Activated T-helper 1 cell treated with Interleukin-2 at 50 U/mL for 16 hours (primary cell): Measurements from ENCODE around the gene RARB.

Experiments
- DNase-seq: peaks from one replicate; pipeline ENCODE4 v3.0.0-alpha.2; 2020; ENCODE audit warnings: low read depth

The RARB gene

DNA sequence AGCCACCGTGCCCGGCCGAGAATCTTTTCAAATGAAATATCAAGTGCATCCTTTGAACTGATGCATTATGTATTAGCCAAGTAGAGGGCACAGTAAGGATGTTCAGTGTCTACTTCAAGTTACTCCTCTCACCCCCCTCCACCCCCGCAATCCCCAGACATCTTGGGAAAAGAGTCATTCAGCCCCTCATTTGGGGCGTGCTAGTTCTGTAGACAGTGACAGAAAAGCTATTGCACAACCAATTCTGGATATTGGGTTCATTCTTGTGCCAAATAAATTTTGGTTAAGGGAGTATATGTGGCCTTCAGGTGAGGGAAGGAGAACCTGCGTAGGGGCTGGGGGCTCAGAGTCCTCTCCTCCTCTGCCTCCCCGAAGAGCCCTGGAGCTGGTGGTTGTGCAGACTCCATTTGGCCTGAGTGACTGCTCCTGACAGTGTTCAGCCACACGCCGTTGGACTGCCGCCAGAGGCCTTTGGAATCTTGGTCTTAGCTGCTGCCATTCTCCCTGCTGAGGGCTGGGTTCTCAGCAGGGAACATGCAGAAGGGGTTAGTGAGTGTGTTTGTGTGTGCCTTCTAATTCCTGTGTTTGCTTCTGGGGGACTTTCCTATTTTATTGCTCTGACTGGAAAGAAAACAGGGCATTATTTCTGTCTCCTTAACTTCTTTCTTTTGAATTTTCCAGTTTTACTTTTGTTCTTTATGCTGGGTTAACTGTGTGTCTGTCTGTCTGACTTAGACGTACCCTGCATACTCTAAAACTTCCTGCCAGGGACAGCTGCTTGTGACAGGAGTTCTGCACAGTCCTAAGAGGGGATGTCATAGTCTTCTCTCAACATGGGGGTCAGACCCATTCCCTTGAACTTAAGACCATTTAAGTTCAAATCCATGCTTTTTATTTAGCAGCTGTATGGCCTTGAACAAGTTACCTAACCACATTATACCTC lies 21.0 kb downstream of the RARB start:
- no peak for DNase-seq

DNA sequence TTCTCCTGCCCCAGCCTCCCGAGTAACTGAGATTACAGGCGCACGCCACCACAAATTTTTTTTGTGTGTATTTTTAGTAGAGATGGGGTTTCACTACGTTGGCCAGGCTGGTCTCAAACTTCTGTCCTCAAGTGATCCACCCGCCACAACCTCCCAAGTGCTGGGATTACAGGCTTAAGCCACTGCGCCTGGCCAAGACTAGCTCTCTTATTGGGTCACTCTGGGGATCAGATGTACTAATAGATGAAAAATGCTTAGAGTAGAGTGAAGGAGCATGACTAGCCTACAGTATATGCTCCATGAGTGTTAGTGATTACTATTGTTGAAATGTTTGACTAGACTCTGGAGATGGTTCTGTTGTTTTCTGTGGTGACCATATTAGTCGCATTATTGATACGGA lies 21.8 kb downstream of the RARB start:
- no peak for DNase-seq

DNA sequence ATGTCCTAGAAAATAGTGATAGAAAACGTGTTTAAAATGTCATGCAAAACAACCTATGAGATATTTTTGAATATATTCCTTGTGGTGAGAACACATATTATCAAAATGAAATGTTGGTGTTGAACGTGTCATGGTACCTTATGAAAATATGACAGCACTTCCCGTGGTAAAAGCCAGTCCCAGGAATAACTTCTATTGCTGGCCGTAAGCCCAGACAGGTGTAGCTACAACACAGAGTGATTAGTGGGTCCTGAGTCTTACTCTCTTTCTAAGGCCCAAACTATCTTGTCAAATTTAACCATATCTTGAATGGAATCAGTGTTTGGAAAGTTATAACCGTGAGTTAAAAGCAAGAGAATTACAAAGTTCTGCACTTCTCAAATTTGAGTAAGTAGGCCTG lies 24.1 kb downstream of the RARB start:
- DNase-seq, result no peak

DNA sequence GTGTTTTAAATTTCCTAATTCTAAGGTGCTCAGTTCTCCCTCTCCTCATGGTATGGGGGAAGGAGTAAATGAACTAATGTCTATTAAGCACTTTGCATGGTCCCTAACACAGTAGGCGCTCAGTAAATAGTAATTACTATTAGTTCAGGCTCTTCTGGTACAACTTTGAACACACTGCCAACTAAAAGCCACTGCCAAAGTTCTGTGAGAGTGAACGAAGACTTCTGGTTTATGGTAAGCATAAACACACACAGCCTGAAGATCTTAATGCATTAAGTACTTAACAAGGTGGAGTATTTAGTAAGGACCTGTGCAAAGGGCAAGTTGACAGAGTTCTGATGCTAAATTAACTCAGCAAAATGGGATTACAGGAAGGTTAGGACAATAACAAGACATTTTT lies 24.7 kb downstream of the RARB start:
- no peak for DNase-seq

DNA sequence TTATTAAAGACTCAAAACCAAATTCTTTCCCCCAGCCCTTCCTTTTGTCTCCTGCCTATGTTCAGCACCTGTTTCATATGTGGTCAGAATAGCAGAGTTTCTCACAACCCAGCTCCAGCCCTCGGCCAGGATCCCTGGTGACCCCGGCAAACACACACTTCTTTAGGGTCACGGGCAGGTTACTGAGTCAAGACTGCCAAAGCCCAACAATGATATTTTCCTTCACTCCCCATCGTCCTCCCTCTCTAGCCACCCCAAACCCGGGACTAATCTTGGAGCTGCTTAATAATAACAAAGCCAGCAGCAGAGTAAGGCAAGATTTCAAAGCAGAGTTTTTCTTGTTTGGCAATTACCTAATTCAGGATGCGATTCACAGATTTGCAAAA lies 25.5 kb downstream of the RARB start:
- no peak for DNase-seq

DNA sequence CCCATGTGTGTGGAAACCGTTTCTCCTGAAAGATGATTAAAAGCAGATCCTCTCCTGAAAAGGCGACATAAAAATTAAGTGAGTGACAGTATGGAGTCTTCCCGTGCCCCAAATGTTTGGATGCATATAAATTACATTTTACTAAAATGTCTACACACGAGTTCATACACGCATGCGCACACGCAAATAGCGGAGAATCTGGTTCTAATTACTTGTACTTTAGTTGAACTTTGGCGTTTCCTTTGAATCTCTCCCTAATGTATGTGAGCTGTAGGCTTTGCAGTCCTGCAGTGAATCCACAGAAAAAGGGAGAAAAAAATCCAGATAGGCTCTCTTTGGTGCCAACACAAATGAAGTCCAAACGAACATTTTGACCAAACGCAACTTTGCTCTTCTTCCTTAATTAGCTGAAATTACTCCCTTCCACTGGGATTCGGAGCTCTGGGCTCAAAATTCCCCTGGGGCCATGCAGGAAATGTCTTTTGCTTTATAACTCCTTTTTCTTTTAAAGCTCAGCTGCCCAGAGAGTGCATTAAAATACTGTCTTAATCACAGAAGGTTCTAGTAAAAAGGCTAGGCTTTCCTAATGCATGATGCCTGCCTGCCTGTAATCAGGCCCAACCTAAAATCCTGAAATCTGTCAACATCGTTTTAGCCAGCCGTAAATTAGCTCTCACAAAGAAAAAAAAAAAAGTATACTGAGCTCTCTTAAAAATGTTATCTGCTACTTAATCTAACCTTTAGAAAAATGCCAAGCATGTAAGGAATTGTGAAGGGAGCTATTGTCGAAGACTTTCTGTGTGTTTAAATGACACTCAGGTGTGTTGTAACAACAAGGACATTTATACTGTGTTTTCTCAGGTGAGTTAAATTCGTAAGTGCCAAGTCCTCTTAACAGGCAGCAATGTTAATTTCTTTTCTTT lies 26.2 kb downstream of the RARB start:
- DNase-seq, result no peak

DNA sequence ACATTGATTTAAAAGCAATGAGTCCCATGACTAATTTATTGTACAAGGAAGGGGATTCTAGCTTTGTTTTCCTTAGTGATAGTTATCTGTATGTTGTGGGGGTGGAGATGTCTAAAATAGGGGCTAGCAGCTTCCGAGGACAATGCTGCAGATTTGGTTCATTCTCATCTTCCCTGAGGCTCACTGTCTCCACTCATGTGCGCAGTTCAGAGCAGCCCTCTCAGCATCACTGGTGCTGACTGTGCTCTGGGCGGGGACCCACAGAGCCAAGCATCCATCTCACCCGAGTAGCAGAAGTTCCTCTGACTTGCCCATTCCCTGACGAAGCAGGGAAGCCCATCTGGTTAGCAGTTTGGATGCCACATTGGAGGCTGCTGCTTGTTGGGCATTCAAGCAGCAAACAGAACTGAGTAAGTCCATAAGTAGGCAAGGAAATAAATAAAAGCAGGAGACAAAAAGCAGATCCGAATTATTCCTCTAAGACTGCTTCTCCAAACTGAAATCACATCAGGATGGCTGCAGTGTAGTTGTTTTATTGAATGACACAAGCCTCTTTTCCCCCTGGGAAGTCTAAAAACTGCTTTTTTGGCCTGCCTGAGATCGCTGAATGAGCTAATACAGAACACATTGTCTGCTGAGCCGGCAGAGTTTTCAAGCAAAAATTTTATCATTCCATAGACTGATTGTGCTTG lies 27.5 kb downstream of the RARB start:
- DNase-seq, result no peak

DNA sequence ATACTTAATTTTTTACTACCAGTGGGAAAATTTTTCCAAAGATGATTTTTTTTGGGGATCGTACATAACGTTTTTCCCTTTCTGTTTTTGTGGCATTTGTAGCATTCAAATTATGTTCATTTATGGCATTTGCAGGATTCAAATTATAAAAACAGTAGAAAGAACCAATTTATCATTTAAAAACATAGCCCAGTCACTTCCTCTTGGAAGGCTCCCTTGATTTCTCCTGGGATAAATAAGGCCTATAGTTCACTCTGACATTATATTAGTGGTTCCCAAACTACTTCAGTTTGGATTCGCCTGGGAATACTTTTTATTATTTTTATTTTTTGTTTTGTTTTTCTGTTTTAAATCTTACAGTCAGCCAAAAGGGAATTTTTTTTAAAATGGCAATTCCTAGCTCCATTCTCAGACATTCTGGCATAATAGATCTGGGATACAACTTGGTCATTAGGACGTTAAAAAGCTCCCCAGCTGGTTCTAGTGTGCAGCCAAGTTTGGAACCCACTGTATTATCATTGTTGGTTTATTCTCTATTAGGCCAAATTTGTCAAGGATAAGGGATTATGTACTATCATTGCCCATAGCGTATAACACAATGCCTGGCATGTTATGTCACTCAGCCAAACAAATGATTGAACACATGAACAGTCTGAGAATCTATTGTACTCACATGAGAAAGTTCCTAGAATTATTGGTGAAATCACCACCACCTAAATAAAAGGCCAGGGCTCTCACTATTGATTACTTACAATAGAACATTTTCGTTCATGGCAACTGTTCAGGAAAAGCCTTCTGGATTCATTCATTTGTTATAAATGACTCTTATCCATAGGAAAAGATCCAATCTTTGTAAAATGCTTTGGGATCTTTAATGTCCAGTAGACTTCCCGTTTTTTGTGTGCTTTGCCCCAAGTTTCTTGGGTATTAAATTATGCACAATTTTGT lies 28.9 kb downstream of the RARB start:
- no peak for DNase-seq

DNA sequence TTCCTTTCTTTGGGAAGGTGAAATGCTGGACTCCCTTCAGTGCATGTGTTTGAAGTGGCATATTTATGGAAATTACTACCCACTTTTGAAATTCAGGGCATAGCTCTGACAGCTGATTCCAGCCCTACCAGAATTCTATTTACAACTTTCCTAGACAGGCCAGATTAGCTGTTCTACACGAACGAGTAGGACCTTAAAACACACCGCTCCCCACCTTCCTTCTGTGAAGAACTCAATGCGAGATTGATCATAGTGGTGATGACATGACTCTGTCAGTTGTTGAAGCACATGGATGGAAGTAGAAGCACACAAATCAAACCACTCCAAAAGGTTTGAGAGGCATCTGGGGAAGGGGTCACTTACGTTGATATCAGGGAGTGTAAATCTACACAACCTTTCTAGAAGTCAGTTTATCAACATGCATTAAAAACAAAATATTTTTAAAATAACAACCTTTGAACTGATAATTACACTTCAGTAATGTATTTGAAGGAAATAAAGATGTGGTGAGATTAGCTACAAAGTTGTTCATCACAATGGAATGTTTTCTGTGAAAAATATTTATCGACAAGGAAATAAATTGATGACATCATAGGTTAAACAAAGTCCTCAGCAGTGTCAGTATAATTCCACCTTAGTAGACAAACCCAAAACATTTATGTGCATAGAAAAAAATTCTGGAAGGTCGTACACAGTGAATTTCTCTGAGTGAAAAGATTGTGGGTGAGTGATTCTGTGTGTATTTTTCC lies 29.8 kb downstream of the RARB start:
- DNase-seq, result no peak

DNA sequence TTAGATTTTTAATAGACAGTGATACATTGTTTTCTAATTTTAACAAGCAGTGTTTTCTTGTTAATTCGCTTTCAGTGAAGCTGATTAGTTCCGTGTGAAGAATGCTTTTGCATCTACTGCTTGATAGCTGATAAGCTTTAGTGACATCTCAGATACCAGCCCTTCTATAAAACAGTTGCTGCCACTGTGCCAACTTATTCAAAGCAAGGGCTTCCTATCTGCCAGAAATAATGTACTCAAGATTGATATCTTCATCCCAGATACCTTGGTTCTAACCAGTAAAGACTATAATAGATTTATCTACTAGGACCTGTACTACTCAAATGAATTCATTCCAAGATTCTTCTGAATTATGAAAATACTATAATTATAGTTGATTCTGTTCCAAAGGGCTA lies 30.4 kb downstream of the RARB start:
- no peak for DNase-seq

DNA sequence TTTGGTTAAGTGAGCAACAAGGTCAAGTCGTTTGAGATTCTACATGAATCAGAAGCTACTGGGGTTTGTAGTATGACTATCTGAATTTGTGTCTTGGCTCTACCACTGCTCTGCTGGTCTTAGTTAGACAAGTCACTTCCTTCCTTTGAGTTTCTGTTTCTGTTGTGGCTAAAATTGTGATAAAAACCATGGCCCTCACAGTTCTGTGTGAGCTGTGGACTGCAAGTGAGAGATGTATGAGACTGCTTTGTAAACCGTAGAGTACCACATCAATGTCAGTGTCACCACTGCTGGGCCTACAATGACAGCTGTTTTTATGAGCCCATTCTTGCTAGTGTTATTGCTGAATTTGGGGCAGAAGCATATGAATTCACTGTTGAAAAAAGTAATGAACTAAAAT lies 32.7 kb downstream of the RARB start:
- DNase-seq, result no peak

DNA sequence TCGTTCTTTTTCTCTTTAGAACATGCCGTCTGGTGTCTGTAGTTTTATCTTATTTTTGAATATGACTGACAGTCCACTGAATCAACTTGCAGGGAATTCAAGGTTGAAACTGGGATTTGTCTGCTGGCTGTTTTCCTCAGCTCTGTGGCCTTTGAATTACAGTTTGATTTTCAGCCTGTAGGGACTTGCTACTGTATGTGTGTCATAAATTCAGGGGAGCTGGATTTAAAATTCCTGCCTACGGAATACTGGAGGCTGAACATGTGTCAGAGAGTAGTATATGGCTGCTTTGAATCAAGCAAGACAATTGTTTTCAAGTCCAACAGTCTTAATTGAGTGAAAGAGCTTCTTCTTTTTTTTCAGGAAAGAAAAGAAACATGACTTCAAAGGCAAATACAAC lies 33.9 kb downstream of the RARB start:
- no peak for DNase-seq

DNA sequence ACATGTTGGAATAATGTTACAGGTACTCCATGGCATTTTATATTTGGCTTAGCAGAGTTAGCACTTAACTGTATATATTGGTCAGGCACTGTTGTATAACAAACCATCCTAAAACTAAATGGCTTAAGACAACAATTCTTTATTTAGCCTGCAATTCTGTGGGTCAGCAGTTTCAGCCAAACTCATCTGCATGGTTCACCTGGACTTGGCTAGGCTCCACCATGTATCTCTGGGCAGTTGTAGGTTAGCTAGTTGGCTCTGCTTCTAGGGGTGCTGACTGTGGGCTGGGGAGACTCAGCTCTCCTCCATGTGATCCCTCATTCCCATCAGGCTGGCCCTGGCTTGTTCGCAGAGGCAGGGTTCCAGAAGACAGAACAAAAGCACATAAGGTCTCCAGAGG lies 34.4 kb downstream of the RARB start:
- DNase-seq, result no peak

DNA sequence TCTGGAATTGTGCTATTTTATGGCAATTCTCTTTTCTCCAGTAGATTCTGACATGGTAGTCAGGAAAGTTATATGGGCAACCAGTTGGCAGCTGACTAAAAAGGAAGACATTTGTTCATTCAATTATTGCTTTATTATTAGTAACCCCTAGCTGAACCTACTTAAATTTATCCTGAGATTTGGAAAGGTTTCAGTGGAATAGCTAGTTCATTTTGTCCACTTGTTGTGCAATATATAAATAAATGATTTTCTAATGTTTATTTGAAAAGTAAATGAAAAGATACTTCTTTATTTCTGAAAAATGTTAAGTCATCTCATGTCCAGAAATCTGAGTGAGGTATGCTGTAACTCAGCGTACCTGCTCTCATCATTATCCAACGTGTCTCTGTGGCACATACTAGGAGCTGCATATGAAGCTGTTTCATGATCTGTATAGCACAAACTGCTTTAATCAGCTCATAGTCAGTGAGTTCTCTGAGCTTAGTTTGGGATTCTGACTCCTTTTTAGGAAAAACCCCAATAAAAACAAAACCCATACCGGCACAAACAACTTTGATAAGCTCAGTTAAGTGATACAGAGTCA lies 35.9 kb downstream of the RARB start:
- no peak for DNase-seq

DNA sequence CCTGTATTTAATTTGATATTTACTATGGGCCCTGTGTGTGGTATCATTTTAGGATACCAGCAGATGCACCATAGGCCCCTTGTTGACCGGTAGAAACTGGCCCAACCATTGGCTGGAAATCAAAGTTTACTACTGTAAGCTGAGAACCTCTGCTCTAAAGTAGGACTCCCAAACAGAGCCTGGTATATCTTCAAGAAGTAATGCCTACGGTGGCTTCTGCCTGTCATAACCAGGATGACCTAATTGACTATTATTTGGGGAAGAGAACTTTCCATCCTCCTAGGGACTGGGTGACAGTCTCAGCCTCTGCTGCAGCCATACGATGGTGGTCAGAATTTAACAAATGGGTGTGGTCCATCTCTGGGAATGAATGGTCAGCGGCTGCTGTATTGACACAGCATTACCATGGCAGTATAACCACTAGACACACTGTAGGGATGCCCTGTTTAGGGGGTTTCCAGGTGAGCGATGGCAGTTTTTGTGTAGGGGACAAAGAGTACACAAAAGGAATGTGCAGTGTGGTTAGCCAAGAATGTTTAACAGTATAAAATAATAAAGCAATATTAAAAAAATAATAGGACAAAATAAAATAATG lies 37.3 kb downstream of the RARB start:
- no peak for DNase-seq

DNA sequence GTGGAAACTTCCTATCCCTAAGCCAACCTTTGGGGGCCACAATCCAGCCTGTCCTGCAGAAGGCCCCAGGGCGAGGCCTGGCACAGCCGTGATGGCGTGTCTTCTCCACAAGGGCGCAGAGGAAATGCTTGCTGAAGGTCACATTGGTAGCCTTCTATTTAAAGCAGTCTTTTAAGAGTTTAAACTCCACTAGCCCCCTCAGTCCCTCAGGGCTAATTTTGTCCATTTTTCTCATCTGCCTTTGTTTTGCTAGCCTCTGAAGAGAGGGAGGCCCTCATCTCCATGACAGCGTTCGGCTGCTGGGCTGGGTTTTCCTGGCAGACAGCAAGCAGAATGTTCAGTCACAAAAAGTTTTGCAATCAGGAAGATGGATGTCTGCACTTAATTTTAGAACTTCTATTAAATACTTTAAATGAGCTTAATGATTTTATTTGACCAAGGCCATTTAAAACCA lies 40.8 kb downstream of the RARB start:
- no peak for DNase-seq

DNA sequence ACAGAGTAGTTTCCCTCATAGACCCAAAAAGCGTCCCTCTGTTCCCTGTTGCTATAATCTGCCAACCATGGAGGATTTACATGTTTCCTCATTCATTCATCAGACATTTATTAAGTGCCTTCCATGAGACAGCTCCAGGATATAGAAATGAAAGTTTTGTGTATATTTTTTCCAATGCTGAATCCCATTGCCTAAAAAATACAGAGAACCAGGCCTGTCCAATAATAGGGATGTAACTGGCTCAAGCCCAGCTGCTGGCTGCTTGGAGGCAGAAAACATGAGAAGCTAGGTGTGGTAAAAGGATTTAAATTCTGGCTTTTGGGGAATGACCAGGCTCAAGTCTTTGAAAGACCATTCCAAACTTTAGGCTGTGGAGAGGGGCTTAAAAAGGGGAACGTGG lies 41.5 kb downstream of the RARB start:
- DNase-seq, result no peak

DNA sequence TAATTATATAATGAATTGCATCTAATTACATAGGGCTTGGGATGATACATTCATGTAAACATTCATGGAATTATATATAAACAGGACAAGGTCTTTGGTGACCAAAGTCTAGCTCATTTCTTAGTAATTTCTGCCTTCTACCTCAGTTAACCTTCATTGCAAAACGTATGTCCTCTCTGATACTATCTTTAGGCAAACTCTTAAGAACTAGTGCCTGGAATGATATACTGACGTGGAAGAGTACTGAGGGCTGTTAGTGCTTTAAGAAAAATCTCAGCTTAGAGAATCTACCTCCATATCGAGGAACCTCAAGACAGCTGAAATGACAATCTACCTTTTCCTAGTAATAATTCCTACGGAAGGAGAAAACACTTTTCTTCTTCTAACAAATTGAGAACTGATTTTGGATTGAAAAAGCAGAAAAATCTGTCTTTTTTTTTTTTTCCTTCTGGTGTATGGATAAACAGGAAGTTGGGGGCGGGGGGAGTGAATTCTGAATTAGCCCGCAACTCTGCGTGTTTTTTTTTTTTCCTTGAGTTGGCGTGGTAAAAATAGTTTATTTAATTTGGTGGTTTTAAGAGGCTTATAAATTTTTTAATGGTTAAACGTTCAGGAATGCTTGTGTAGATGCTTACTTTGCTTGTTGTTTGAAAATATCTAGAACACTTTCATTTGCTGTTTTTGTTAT lies 43.2 kb downstream of the RARB start:
- no peak for DNase-seq

DNA sequence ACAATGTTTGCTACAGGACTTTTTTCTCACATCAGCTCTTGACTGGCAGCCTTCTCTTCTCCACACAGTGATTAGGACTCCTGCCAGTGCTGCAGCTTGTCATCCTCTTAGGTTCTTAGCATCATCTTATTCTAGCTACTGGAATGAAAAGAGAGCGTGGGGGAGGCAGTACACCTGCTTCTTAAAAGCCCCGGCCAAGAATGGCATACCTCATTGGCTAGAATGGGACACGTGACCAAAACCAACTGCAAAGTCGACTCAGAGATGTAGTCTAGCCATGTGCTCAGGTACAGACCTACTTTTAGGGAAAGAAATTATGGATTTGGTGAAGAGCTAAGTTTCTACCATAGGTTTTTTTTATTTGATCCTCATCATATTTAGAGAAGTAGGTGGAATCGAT lies 44.1 kb downstream of the RARB start:
- no peak for DNase-seq
